Activated B cell treated with CpG ODN at 0.5 μM for 24 hours (primary cell): ENCODE measurements around the gene TSG101. TPM values are rescaled to one million over a fixed set of nuclear protein-coding genes. Genes with fewer than 3 reads are reported as not detected.

Source experiments
- ATAC-seq: fragments of 200-7000 bp; cut with Tn5 transposase; one replicate; pipeline ENCODE4 v1.10.0; 2021; ENCODE audit warnings: low read depth, mild to moderate bottlenecking, moderate library complexity
- CTCF ChIA-PET: fragments of 350-600 bp; sonication (Branson Sonifier 250); formaldehyde crosslinking; loops from one replicate; lab custom pipeline; 2021; ENCODE audit warnings: antibody characterized with exemption; lab: Charles Lee
- POLR2A ChIA-PET: fragments of 350-600 bp; sonication (Branson Sonifier 250); formaldehyde crosslinking; loops from one replicate; lab custom pipeline; 2021; ENCODE audit warnings: antibody characterized with exemption; lab: Charles Lee
- DNase-seq: peaks from one replicate; pipeline ENCODE4 v3.0.0; 2022
- H3K27ac Mint-ChIP-seq: one replicate; pipeline ENCODE4 v1.8.0; 2020; ENCODE audit warnings: mixed read lengths
- H3K27me3 Mint-ChIP-seq: one replicate; pipeline ENCODE4 v1.8.0; 2021; ENCODE audit warnings: mixed read lengths
- H3K36me3 Mint-ChIP-seq: one replicate; pipeline ENCODE4 v1.8.0; 2021; ENCODE audit warnings: low read depth, mixed read lengths
- H3K4me1 Mint-ChIP-seq: one replicate; pipeline ENCODE4 v1.8.0; 2021; ENCODE audit warnings: mixed read lengths
- H3K4me3 Mint-ChIP-seq: one replicate; pipeline ENCODE4 v1.8.0; 2020; ENCODE audit warnings: mild to moderate bottlenecking, mixed read lengths
- H3K9me3 Mint-ChIP-seq: one replicate; pipeline ENCODE4 v1.8.0; 2020; ENCODE audit warnings: mixed read lengths
- intact Hi-C: fragments of 100-400 bp; cut with micrococcal nuclease; formaldehyde crosslinking; loops from one replicate; pipeline ENCODE4 v1.15.1; 2024
- total RNA-seq: library from RNA; stranded (reverse); gene quantifications from 2 replicates; pipeline ENCODE4 v1.2.3, GENCODE V29; 2022
- TF ChIP-seq, protein P1 (sequence below): fragments of 200-600 bp; IDR thresholded peaks from one replicate; pipeline ENCODE4 v1.8.0; 2022; ENCODE audit warnings: antibody characterized with exemption, mild to moderate bottlenecking

TSG101 gene
- total RNA-seq, 1 donor from 2014 or later: 45.3 TPM

DNA sequence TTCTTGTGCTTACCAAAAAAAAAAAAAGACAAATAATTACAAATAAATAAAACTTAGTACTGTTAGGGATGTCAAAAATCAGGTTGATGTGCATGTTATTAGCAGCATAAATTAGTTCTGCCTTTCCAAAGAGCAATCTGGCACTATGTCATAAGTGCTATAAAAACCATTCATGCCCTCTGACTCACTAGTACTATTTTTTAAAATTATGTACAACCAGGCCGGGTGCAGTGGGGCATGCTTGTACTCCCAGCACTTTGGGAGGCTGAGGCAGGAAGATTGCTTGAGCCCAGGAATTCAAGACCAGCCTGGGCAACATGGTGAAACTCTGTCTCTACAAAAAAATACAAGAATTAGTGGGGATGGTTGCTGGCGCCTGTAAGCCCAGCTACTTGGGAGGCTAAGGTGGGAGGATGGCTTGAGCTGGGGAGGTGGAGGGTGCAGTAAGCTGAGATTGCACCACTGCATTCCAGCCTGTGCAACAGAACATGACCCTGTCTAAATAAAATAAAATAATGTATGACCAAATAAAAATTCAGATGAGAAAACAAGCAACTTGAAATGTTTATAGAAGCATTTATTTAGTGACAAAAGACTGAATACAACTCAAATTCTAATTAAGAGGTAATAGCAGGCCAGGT is 36.5 kb upstream of the TSG101 start:
- H3K27ac Mint-ChIP-seq: no peak overlapping the region
- TF ChIP-seq, protein P1, sequence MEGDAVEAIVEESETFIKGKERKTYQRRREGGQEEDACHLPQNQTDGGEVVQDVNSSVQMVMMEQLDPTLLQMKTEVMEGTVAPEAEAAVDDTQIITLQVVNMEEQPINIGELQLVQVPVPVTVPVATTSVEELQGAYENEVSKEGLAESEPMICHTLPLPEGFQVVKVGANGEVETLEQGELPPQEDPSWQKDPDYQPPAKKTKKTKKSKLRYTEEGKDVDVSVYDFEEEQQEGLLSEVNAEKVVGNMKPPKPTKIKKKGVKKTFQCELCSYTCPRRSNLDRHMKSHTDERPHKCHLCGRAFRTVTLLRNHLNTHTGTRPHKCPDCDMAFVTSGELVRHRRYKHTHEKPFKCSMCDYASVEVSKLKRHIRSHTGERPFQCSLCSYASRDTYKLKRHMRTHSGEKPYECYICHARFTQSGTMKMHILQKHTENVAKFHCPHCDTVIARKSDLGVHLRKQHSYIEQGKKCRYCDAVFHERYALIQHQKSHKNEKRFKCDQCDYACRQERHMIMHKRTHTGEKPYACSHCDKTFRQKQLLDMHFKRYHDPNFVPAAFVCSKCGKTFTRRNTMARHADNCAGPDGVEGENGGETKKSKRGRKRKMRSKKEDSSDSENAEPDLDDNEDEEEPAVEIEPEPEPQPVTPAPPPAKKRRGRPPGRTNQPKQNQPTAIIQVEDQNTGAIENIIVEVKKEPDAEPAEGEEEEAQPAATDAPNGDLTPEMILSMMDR: no peak
- H3K4me1 Mint-ChIP-seq: no peaks in the 10 kb centered on the region
- ATAC-seq (no peak), DNase-seq (no peak)
- ChIA-PET CTCF (interaction anchor here (0.7 kb wide), 1 partner anchor 32 kb away, joined by 3 read pairs; no protein-coding TSS in a partner anchor), POLR2A (no interaction called here)
- no peaks in the 10 kb centered on the region for H3K27me3 Mint-ChIP-seq
- H3K9me3 Mint-ChIP-seq: no peaks in the 10 kb centered on the region
- H3K4me3 Mint-ChIP-seq: no peak overlapping the region
- intact Hi-C loops: no loop called here
- peaks cover 44% of the 10 kb centered on the region for H3K36me3 Mint-ChIP-seq

DNA sequence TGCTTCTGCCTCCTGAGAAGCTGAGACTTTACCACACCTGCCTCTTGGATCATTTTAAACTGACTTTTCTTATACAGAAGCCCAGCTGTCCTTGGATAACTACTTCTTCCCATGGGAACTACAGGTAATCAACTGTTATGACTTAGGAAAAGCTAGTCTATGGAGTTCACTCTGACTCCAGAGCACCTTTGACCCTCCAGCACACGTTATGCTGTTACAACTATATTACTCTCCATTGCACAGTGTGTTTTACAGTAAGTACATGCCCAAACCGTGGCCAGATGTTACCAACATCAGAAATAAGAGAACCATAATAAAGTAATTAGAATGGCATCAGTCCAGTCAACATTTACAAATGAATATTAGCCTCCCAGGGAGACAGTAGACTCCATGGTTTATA is 21.3 kb upstream of the TSG101 start:
- Mint-ChIP-seq H3K4me1 (no peaks in the 10 kb centered on the region), H3K36me3 (peaks cover 39% of the 10 kb centered on the region), H3K9me3 (no peaks in the 10 kb centered on the region), H3K27me3 (no peaks in the 10 kb centered on the region), H3K4me3 (no peak overlapping the region), H3K27ac (no peak overlapping the region)
- ChIA-PET CTCF (no interaction called here), POLR2A (interaction anchor here (0.8 kb wide), 1 partner anchor 22 kb away, joined by 3 read pairs; no protein-coding TSS in a partner anchor)
- intact Hi-C loops: no loop called here
- no peak for ATAC-seq
- TF ChIP-seq, protein P1: no peak
- no peak for DNase-seq

DNA sequence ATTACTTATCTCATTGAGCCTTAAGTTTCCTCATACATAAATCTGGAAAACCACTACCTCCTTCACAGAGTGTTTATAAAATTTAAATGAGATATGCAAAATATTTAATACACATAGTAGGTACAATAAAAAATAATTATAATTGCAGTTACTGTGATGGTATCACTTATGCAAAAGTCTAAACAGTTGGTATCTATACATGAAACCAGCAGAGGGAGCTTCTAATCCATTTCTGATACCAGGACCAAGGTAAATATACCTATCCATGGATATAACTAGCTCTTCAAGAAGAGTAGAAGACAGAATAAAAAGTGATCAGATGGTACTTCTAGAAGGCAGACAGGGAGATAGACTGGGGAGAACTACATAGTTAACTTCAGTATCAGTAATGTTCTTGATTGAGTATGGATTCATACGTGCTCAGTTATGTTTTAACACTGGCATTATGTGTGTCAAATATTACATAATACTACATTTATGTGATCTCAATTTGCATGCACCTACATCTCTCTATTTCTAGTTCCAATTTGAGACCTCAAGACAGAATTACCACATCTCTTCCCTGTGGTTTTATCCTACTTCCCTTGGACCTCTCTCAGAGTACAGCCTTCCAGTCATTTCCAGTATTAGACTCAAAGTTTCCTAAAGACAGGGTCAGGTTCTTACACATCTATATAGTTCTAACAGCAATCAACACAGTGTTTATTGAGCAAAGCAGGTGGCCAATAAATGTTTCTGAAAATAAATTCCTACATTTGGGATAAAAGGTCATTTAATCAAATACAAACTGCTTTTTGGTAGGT is 13.7 kb upstream of the TSG101 start:
- TF ChIP-seq, protein P1: no peak
- POLR2A ChIA-PET: interaction anchor here (0.6 to 1.4 kb wide), 2 partner anchors 13 to 136 kb away, joined by 3 to 4 read pairs; no protein-coding TSS in a partner anchor
- H3K36me3 Mint-ChIP-seq: peaks cover 27% of the 10 kb centered on the region
- intact Hi-C loops: loop anchor here (1.0 kb wide), 4 partner anchors 111 to 425 kb away; no protein-coding TSS in a partner anchor
- no peaks in the 10 kb centered on the region for H3K27me3 Mint-ChIP-seq
- CTCF ChIA-PET: interaction anchor here (0.7 to 2.8 kb wide), 13 partner anchors 10 to 314 kb away, joined by 3 to 34 read pairs (median 4); partner anchors contain the start of gene TSG101
- ATAC-seq (peak; percentile 21), DNase-seq (no peak)
- no peaks in the 10 kb centered on the region for H3K9me3 Mint-ChIP-seq
- H3K4me3 Mint-ChIP-seq: no peak overlapping the region
- no peaks in the 10 kb centered on the region for H3K4me1 Mint-ChIP-seq
- H3K27ac Mint-ChIP-seq: no peak overlapping the region

DNA sequence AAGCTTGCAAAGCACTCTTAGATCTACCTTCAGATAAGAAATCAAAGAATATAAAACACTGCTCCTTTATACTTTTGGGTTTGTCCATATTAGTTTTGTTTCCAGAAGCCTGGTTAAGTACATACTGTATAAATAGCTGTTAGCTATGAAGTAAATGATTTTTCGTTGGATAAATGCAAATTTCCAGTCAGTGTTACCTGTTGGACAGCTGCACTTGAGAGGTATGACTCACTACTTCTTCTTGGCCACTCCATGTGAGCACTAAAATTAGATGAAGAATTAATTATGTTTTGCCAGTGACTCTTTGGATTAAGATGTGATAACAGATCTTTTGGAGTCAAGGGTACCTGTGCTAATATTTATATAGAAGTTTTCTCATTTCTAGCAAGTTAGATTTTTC is 9.5 kb upstream of the TSG101 start:
- TF ChIP-seq, protein P1: no peak
- ATAC-seq (no peak), DNase-seq (no peak)
- no peaks in the 10 kb centered on the region for H3K4me1 Mint-ChIP-seq
- ChIA-PET CTCF (interaction anchor here (1.9 kb wide), 1 partner anchor 196 kb away, joined by 5 read pairs; no protein-coding TSS in a partner anchor), POLR2A (interaction anchor here (1.4 kb wide), 1 partner anchor 10 kb away, joined by 5 read pairs; the partner anchor contains the start of gene TSG101)
- intact Hi-C loops: no loop called here
- H3K9me3 Mint-ChIP-seq: no peaks in the 10 kb centered on the region
- H3K27me3 Mint-ChIP-seq: no peaks in the 10 kb centered on the region
- H3K36me3 Mint-ChIP-seq: peaks cover 11% of the 10 kb centered on the region
- no peak overlapping the region for H3K4me3 Mint-ChIP-seq
- H3K27ac Mint-ChIP-seq: no peak overlapping the region

DNA sequence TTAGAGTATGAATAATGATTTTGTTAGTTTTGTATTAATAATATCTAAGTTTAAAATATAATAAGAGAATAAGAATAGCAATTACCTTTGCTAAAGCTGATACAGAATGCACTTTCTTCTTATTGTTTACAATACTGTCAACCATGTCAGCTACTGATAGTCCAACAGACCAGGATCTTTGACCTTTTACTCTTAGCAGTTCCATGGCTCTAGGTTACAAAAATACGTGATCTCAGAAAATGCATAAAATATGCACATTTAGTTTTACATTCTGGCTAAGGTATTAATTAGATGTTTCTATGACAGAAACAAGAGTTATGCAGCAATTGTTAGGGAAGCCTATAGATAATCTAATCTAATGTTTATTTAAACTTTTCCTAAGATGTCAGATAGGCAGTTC is 7.5 kb upstream of the TSG101 start:
- no peak for ATAC-seq
- CTCF ChIA-PET: no interaction called here
- TF ChIP-seq, protein P1: no peak
- Mint-ChIP-seq H3K27ac (no peak overlapping the region), H3K27me3 (no peaks in the 10 kb centered on the region), H3K36me3 (peaks cover 11% of the 10 kb centered on the region), H3K4me3 (no peak overlapping the region), H3K9me3 (no peaks in the 10 kb centered on the region), H3K4me1 (no peaks in the 10 kb centered on the region)
- DNase-seq: no peak
- POLR2A ChIA-PET: no interaction called here
- intact Hi-C loops: no loop called here
